GM12864 (cell line): ENCODE results near the gene SURF4.

Experiments used
- DNase-seq: peaks from one replicate; pipeline ENCODE4 v3.0.0-alpha.2; 2011; ENCODE audit warnings: low read depth
- H3K4me3 ChIP-seq: 2 replicates; pipeline ENCODE4 v1.5.1; 2011; ENCODE audit warnings: mild to moderate bottlenecking, low read depth, low read length, control low read depth
- TF ChIP-seq, protein P1 (sequence below): IDR thresholded peaks from 2 replicates; pipeline ENCODE4 v1.5.1; 2011; ENCODE audit warnings: low read depth, mild to moderate bottlenecking, moderate library complexity, low read length, control low read depth, inconsistent platforms; ENCODE audit errors: missing control alignments

Gene SURF4

DNA sequence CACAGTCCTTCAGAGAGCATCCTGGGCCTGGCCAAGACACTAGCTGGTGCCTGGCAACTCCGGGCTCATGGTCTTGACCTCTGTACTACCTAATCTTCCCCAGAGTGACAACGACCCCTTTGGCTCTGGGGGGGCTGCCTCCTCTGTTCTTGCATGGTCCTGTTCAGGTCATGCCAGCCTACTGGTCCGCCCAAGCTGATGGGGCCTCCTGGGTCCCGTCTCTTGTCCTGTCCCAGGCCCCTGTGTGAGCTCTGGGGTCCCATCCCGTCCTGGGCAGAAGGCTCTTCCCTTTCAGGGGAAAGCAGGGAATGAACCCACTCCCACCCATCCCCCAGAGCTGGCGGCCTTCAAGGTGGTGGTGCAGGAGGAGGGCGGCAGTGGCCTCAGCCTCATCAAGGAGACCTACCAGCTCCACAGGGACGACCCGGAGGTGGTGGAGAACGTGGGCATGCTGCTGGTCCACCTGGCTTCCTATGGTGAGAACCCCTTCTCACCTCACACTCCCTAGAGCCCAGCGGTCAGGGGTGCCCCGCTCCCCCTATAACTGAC lies 28.7 kb upstream of the SURF4 start:
- TF ChIP-seq, protein P1, sequence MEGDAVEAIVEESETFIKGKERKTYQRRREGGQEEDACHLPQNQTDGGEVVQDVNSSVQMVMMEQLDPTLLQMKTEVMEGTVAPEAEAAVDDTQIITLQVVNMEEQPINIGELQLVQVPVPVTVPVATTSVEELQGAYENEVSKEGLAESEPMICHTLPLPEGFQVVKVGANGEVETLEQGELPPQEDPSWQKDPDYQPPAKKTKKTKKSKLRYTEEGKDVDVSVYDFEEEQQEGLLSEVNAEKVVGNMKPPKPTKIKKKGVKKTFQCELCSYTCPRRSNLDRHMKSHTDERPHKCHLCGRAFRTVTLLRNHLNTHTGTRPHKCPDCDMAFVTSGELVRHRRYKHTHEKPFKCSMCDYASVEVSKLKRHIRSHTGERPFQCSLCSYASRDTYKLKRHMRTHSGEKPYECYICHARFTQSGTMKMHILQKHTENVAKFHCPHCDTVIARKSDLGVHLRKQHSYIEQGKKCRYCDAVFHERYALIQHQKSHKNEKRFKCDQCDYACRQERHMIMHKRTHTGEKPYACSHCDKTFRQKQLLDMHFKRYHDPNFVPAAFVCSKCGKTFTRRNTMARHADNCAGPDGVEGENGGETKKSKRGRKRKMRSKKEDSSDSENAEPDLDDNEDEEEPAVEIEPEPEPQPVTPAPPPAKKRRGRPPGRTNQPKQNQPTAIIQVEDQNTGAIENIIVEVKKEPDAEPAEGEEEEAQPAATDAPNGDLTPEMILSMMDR: no peak
- no peak for DNase-seq

DNA sequence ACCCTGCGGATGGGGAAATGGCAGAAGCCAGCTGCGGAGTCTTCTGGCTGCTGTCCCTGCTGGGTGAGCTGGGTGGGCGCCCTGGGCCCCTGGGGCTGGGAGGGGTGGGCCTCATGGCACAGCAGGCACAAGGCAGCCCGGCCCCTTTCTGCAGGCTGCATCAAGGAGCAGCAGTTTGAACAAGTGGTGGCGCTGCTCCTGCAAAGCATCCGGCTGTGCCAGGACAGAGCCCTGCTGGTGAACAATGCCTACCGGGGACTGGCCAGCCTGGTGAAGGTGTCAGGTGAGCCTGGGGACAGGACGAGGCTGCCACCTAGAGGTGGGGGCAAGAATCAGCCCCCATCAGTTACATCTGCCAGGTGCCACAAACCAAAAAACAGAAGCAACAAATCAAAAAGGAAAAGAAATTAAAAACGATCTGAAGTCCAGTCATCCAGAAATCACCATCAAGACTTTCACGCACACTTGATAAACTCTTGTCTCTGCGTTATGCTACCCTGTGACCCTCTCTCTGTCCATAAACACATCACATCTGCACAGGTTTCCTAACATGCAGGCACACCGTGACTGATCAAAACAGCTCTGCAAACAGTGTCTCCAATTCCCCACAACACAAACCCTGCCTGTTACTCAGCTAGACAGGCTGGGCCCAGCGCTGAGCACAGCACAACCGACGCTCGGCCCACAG lies 28.1 kb upstream of the SURF4 start:
- TF ChIP-seq, protein P1: peak; percentile 77
- no peak overlapping the region for H3K4me3 ChIP-seq
- no peak for DNase-seq

More for the DNA sequence above, 28.7 kb upstream of the SURF4 start:
- no peak overlapping the region for H3K4me3 ChIP-seq

- TF ChIP-seq, protein P1: no peak
- no peak for DNase-seq
- H3K4me3 ChIP-seq: no peak overlapping the region
Observed at GRCh38 chr9:133402689-133403088, 26.8 kb upstream of the SURF4 start.

DNA sequence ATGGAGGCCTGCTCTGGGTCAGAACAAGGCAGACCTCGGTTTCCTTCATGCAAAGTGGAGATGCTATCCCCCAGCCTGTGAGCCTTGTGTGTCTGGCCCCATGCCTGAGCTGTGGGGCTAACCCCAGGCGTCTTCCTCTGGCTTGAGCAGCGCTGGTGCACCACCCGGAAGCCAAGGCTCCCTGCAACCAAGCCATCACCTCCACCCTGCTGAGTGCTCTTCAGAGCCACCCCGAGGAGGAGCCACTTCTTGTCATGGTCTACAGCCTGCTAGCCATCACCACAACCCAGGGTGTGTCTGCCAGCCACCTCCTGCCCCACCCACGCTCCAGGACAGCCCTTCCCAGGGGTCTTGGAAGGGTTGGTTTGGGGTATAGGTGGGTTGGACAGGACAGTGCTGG lies 25.7 kb upstream of the SURF4 start:
- no peak overlapping the region for H3K4me3 ChIP-seq
- DNase-seq: no peak
- TF ChIP-seq, protein P1: no peak

DNA sequence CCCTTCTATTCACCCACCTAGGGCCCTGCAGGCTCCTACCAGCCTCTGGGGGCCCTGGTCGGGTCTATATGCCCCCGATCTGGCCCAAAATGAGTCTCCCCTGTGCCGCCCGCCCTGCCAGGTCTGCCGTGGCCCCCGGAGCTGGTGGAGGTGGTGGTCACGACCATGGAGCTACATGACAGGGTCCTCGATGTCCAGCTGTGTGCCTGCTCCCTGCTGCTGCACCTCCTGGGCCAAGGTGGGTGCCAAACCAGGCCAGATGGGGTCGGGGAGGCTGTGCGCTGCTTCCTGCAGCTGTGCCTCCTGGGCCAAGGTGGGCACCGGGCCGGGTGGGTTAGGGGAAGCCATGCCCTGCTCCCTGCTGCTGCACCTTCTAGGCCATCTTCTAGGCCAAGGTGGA lies 24.4 kb upstream of the SURF4 start:
- no peak overlapping the region for H3K4me3 ChIP-seq
- TF ChIP-seq, protein P1: no peak
- DNase-seq: no peak

DNA sequence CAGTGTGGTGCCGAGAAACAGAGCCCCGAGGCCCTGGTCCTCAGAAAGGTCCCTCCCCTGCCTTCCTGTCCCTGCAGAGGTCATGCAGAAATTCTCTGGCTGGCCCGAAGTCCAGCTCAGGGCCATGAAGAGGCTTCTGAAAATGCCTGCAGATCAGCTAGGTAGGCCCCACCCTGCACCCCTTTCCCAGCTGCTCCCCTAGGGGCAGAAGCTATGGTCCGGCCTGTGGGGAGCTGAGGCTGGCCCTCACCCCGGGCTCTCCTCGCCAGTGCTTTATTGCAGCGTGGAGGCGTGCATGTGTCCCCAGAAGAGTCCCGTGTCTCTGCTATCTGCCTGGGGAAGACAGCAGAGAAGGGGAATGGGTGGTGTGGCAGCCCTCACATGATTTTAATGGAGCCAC lies 22.0 kb upstream of the SURF4 start:
- no peak for DNase-seq
- H3K4me3 ChIP-seq: no peak overlapping the region
- TF ChIP-seq, protein P1: no peak

DNA sequence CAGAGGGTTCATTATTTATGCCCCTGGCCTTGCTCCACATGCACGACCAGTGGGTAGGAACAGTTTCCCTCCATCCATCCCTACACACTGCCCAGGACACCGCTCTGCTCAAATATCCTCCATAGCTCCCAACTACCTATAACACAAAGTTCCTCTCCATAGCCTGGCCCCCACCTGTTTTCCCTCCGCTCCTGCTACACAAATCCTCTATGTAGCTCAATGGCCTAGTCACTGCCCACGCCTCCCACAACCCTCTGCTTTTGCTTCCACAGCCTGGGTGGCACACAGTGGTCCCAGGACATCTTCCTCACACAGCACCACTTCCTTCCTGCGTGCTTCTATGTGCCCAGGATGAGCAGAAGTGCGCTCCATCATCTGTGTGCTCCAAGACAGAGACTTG lies 21.5 kb upstream of the SURF4 start:
- DNase-seq: no peak
- no peak overlapping the region for H3K4me3 ChIP-seq
- TF ChIP-seq, protein P1: no peak
